Ovary (tissue), 9 donors: ENCODE measurements around the gene MAP3K21. TPM values are rescaled to one million over a fixed set of nuclear protein-coding genes. Genes with fewer than 3 reads are reported as not detected.

Experiments used
- DNase-seq, 5 donors: peaks; one replicate each; pipeline ENCODE4 v3.0.0-alpha.2; 2019 to 2020
- H3K27ac ChIP-seq, 2 donors: fragments of 200-600 bp; one replicate each; pipeline versions ENCODE4 v1.5.1 to v1.8.0; 2019 to 2022
- H3K27me3 ChIP-seq: fragments of 200-600 bp; one replicate; pipeline ENCODE4 v1.8.0; 2022
- H3K36me3 ChIP-seq: fragments of 200-600 bp; sonication (generic); one replicate; pipeline ENCODE4 v1.5.1; 2019
- H3K4me1 ChIP-seq: one replicate; pipeline ENCODE4 v1.8.1; 2013; ENCODE audit warnings: mild to moderate bottlenecking, moderate library complexity; ENCODE audit not compliant: insufficient read depth
- H3K4me3 ChIP-seq: fragments of 200-600 bp; sonication (generic); one replicate; pipeline ENCODE4 v1.5.1; 2017
- H3K9me3 ChIP-seq, 2 donors: fragments of 200-600 bp in 1 of 2; sonication (generic) in 1 of 2; one replicate each; pipeline versions ENCODE4 v1.5.1 to v1.8.1; 2013 to 2019; ENCODE audit warnings: mild to moderate bottlenecking in 1 of 2, moderate library complexity in 1 of 2
- CTCF ChIP-seq, 3 donors: fragments of 450-650 bp in 2 of 3; fragments of 200-600 bp in 1 of 3; IDR thresholded peaks; one replicate each; pipeline versions ENCODE4 v1.5.1 to v1.8.0; 2016 to 2022; ENCODE audit warnings: antibody characterized with exemption in 3 of 3, mild to moderate bottlenecking in 1 of 3
- EP300 ChIP-seq: sonication (generic); formaldehyde crosslinking; IDR thresholded peaks from one replicate; pipeline ENCODE4 v1.6.1; 2017; ENCODE audit warnings: antibody characterized with exemption
- POLR2A ChIP-seq: fragments of 450-650 bp; IDR thresholded peaks from one replicate; pipeline ENCODE4 v1.6.1; 2017; ENCODE audit warnings: antibody characterized with exemption, mild to moderate bottlenecking, moderate library complexity
- WGBS, 3 donors: extraction: QIAGEN DNeasy Blood & Tissue Kit in 1 of 3; methylation state at CpG; one replicate each; pipeline versions ENCODE4 v1.1.5 to v1.1.7; 2013 to 2017; 5-methylcytosine and 5-hydroxymethylcytosine counted together
- intact Hi-C, 4 donors: fragments of 100-400 bp; cut with DNase I; formaldehyde crosslinking; loops; one replicate each; pipeline versions ENCODE4 v1.11.0 to v1.15.1; 2022 to 2023
- polyA plus RNA-seq, 2 donors: library from polyadenylated mRNA; stranded (reverse); fragments of 200-250 nt in 1 of 2; fragments of 350-450 nt in 1 of 2; fragmentation: Illumina TruSeq in 1 of 2; extraction: RNeasy Lipid Tissue Mini Kit (QIAGEN cat#74804) in 1 of 2; gene quantifications; one replicate each; pipeline ENCODE4 v1.2.3, GENCODE V29; 2013 to 2014
- total RNA-seq, 7 donors: library from RNA; depleted of rRNA in 2 of 7; stranded (reverse); fragments of >200 nt in 2 of 7; fragmentation: NEBNext Ultra II Directional in 3 of 7; extraction: Animal tissue kit (Norgen Biotek cat#: 25700) in 3 of 7; gene quantifications; one replicate each; pipeline versions ENCODE4 v1.1.0 to v1.2.4, GENCODE V29; 2016 to 2023
- donor health status: DM: no; HTN: no; CAD: no; lungs with moderate emphysema.
- donor health status: DM: no; HTN: no; CAD: no.
- donor health status: Bipolar disorder and iron deficiency.
- donor health status: DM: yes; HTN: yes; CAD: no.
- donor health status: DM: no; HTN: no; CAD: no.
- donor health status: DM: yes; HTN: yes; CAD: no.

The MAP3K21 gene
- total and polyA plus RNA-seq, 9 donors: 0.52 to 21.0 (median 1.7) TPM

DNA sequence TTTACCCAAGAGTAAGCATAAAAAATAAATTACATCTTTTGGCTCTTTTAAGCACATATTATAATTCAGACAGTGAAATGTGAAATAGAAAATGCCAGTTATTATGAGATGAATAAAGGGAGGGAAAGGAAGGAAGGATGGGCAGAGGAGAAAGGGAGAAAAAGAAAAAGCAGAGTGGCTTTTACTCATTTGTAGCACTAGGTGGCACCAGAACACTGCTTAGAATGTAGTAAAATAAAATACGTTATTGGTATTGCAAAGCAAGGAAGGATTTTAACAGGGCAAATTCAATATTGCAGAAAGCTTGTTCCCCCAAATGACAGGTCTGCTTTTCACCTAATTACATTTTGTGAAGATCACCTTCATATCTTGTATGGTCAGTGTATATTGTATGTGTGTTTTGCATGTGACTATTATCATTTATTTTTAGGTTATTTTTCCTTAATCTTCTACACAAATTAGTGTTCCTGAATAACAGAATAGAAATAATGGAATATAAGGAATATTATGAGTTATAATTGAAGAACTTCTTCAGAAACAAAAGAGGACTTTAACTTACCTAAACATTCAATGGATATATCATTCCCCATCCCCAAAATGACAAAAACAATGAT is 22.9 kb upstream of the MAP3K21 start:
- no peaks in the 10 kb centered on the region for H3K36me3 ChIP-seq
- no peak overlapping the region for H3K4me3 ChIP-seq
- no peak overlapping the region for H3K27ac ChIP-seq
- DNase-seq: no peak
- H3K9me3 ChIP-seq: no peaks in the 10 kb centered on the region
- WGBS, 3 donors: 0 to 2% (median 0%) methylated on average over 1 of the region's 1 CpG
- no peaks in the 10 kb centered on the region for H3K27me3 ChIP-seq
- TF ChIP-seq CTCF (IDR thresholded peaks at IDR 0.05) (peak in 2 of 3 donors; percentile 39 to 52), EP300 (no peak)
- no peaks in the 10 kb centered on the region for H3K4me1 ChIP-seq
- intact Hi-C loops: loop anchor here in 1 of 4 donors (10.0 kb wide), 1 partner anchor 490 kb away; no protein-coding TSS in a partner anchor

DNA sequence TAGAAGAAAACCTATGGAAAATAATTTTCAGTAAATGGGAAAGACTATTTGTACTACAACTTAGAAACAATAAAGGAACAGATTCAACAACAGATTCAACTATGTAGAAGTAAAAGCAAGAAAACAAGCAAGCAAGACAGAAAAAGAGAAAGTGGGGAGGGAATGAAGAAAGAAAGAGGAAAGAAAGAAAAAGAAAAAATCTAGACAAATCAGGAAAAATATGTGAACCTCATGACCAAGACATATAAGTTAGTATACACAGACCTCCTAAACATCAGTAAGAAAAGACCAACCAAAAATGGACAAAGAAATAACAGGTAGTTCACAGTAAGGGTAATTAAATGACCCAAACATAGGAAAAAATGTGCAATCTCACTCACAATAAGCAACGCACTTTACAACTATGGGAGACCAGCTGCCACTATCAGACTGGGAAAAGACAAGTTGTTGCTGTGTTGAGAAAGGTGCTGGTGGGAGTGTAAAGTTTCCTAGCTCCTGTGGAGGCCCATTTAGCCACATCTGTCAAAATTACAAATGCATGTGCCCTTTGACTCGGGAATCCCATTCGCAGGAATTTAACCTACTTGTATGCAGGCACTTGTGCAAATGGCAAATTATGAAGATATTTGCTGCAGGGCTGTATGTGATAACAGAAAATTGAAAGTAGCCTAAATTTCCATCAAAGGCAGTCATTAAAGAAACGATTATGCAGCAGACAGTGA is 13.9 kb upstream of the MAP3K21 start:
- no peak for TF ChIP-seq EP300
- TF ChIP-seq POLR2A: no peak
- no peak for TF ChIP-seq CTCF (IDR thresholded peaks at IDR 0.05)
- no peak for DNase-seq

DNA sequence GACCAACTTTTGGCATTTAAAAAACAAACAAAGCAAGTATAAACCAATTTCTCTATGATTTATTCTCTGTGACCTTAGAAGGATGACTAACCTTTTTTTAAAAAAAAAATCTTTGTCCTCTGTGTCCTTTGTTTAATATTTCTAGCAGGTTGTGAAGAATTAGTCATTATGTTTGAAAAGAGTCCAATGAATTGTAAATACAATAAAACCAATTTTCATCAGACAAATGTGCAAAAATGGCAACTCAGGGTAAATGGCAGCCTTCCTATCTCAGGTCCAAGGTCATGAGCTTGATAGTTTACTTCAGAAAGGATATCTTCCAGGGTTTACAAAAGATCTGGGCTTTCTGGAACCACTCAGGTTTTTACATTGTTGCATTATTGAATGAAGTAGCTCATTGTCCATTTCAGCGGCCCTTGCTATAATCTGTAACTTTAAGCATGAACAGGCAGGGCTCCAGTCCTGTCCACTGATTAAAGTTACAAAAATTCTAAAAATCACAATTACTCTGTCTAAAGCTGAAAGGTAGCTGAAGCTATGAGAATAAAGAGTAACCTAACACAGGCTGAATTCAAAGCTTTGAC is 11.7 kb upstream of the MAP3K21 start:
- no peaks in the 10 kb centered on the region for H3K9me3 ChIP-seq
- intact Hi-C loops: no loop called here
- TF ChIP-seq CTCF (IDR thresholded peaks at IDR 0.05): no peak
- no peak for TF ChIP-seq POLR2A
- TF ChIP-seq EP300: no peak
- WGBS, 3 donors: 51 to 69% (median 52%) methylated on average over 1 of the region's 1 CpG
- no peak overlapping the region for H3K27ac ChIP-seq
- no peaks in the 10 kb centered on the region for H3K36me3 ChIP-seq
- DNase-seq: no peak
- H3K4me3 ChIP-seq: no peak overlapping the region
- no peaks in the 10 kb centered on the region for H3K27me3 ChIP-seq
- no peaks in the 10 kb centered on the region for H3K4me1 ChIP-seq

More for the DNA sequence above, 13.9 kb upstream of the MAP3K21 start:
- Histone ChIP-seq H3K4me3 (no peak overlapping the region), H3K27ac (no peak overlapping the region), H3K4me1 (no peaks in the 10 kb centered on the region), H3K9me3 (no peaks in the 10 kb centered on the region), H3K27me3 (no peaks in the 10 kb centered on the region), H3K36me3 (no peaks in the 10 kb centered on the region)
- intact Hi-C loops: no loop called here
- 54 to 55% (median 55%) methylated on average over 4 of the region's 4 CpGs for WGBS, 3 donors

GRCh38 chr1:233316473-233316872 is 11.1 kb upstream of the MAP3K21 start:
- no peaks in the 10 kb centered on the region for H3K36me3 ChIP-seq
- intact Hi-C loops: no loop called here
- no peaks in the 10 kb centered on the region for H3K9me3 ChIP-seq
- no peak overlapping the region for H3K27ac ChIP-seq
- no peak for TF ChIP-seq POLR2A
- TF ChIP-seq CTCF (IDR thresholded peaks at IDR 0.05): no peak
- TF ChIP-seq EP300: no peak
- H3K27me3 ChIP-seq: no peaks in the 10 kb centered on the region
- DNase-seq: no peak
- H3K4me3 ChIP-seq: no peak overlapping the region
- H3K4me1 ChIP-seq: no peaks in the 10 kb centered on the region
- 20 to 40% (median 34%) methylated on average over 1 of the region's 1 CpG for WGBS, 3 donors
